ENCODE results near the gene POTEF.
A peak's percentile ranks its signal among the peaks of the same experiment; 100 is the strongest.
"Not testable (repeated sequence)": the region's sequence is repeated elsewhere in the genome, so short reads cannot be mapped to it uniquely, and the experiment has no call there.

POTEF gene

DNA sequence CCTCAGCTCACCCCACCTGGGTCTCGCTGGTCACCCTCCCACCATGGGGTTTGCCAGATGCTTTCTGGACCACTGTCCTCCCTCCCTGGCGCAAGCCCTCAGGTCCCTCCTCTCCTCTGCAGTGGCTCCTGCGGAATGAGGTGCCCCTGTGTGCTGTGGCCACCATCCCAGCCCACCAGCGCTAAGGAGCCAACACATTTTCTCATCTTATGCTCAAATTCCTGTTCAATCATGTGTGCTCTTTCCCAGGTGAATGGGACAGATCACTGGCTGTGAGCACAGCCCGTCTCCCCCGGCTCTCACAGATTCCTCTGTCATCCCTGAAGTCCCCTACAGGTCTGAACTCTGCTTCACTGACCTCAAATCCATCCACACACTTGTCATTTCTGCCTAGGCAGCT lies 31.1 kb upstream of the POTEF start:
- DNase-seq (ENCODE audit: low read depth) = no peak
- TF ChIP-seq, protein P1, sequence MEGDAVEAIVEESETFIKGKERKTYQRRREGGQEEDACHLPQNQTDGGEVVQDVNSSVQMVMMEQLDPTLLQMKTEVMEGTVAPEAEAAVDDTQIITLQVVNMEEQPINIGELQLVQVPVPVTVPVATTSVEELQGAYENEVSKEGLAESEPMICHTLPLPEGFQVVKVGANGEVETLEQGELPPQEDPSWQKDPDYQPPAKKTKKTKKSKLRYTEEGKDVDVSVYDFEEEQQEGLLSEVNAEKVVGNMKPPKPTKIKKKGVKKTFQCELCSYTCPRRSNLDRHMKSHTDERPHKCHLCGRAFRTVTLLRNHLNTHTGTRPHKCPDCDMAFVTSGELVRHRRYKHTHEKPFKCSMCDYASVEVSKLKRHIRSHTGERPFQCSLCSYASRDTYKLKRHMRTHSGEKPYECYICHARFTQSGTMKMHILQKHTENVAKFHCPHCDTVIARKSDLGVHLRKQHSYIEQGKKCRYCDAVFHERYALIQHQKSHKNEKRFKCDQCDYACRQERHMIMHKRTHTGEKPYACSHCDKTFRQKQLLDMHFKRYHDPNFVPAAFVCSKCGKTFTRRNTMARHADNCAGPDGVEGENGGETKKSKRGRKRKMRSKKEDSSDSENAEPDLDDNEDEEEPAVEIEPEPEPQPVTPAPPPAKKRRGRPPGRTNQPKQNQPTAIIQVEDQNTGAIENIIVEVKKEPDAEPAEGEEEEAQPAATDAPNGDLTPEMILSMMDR (conservative IDR thresholded peaks at IDR 0.05; ENCODE audit: low read depth, low read length) = no peak
- no peak overlapping the region for H3K4me3 ChIP-seq (ENCODE audit: low read length)

DNA sequence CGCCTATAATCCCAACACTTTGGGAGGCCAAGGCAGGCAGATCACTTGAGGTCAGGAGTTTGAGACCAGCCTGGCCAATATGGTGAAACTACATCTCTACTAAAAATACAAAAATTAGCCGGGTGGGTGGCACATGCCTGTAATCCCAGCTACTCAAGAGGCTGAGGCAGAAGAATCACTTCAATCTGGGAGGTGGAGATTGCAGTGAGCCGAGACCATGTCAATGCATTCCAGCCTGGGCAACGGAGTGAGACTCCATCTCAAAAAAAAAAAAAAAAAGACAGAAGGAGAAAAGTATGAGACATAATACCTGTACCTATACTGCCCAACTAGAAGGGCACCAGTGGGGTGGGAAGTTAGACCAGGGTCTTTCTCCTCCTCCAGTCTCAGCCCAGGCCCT lies 30.4 kb upstream of the POTEF start:
- H3K4me3 ChIP-seq (ENCODE audit: low read length); DNase-seq (ENCODE audit: low read depth): not testable (repeated sequence)

DNA sequence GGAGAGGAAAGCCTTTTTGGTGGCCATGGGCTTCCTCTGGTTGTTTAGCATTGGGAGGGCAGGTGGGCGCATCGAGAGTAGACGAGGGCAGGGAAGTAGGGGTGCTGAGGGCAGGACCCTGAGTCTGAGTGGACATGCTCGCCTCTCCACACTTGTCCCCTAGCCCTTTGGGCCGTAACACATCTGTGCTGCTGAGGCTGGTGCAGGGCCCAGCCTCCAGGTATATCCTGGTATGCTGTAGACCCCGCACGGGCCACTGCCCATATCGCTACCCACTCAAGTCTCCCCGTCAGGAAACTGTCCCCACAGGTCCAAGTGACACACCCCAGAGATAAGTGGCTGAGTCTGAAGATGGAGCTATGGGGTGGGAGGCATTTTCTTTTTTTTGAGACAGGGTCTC lies 29.6 kb upstream of the POTEF start:
- TF ChIP-seq, protein P1 (conservative IDR thresholded peaks at IDR 0.05; ENCODE audit: low read depth, low read length) = no peak
- no peak for DNase-seq (ENCODE audit: low read depth)
- no peak overlapping the region for H3K4me3 ChIP-seq (ENCODE audit: low read length)

DNA sequence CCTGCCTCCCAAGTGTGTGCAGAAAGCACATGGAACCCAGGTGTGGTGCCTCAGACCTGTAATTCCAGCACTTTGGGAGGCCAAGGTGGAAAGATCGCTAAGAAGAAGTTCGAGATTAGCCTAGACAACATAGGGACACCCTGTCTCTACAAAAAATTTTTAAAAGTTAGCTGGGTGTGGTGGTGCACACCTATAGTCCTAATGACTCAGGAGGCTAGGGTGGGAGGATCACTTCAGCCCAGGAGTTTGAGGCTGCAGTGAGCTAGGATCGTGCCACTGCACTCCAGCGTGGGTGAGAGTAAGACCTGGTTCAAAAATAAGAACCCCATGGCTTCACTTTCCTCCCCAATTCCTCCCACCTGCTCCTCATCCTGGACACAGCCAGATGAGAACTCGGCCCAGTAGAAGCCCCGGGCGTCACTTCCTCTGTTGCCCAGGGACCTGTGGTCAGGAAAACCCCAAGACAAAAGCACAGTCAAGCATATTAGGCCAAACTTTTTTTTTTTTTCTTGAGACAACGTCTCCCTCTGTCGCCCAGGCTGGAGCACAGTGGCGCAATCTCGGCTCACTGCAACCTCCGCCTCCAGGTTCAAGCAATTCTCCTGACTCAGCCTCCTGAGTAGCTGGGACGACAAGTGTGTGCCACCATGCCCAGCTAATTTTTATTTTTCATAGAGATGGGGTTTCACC lies 28.9 kb upstream of the POTEF start:
- not testable (repeated sequence) for H3K4me3 ChIP-seq (ENCODE audit: low read length); DNase-seq (ENCODE audit: low read depth)

DNA sequence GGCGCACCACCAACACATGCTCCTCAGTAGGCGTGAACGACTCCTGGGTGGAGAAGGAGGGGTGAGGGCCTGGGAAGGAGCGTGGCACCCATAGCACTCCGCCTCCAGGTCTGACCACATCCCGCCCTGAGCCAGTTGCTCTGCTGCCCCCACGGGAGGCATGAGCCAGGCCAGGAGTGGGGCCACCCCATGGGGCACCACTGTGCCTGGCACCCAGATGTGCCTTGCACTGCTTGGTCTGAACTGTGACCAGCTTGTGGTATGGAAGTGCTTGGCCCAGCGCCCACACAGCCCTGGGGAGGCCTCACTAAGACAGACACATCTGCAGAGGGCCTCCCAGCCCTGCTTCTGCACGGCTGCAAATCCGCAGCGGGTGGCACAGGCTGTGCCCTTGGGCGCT lies 28.3 kb upstream of the POTEF start:
- not testable (repeated sequence) for H3K4me3 ChIP-seq (ENCODE audit: low read length); DNase-seq (ENCODE audit: low read depth)

DNA sequence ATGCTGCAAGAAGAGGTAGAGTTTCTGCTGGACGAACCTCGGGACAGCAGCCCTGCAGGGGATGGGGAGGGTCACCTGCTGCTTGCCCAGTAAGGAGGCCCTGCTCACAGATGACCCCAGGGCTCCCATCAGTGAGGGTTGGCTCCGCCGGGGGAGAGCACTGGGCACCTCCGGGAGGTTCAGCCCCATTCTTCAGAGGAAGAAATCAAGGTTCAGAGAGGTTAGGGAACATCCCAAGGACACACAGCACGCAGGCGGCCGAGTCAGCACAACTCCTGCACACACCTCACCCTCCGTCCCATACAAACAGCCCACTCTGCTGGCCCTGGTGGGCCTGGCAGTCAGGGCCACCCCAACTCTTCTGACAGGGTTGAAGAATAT lies 27.6 kb upstream of the POTEF start:
- TF ChIP-seq, protein P1 (conservative IDR thresholded peaks at IDR 0.05; ENCODE audit: low read depth, low read length) = no peak
- no peak overlapping the region for H3K4me3 ChIP-seq (ENCODE audit: low read length)
- DNase-seq (ENCODE audit: low read depth) = no peak

DNA sequence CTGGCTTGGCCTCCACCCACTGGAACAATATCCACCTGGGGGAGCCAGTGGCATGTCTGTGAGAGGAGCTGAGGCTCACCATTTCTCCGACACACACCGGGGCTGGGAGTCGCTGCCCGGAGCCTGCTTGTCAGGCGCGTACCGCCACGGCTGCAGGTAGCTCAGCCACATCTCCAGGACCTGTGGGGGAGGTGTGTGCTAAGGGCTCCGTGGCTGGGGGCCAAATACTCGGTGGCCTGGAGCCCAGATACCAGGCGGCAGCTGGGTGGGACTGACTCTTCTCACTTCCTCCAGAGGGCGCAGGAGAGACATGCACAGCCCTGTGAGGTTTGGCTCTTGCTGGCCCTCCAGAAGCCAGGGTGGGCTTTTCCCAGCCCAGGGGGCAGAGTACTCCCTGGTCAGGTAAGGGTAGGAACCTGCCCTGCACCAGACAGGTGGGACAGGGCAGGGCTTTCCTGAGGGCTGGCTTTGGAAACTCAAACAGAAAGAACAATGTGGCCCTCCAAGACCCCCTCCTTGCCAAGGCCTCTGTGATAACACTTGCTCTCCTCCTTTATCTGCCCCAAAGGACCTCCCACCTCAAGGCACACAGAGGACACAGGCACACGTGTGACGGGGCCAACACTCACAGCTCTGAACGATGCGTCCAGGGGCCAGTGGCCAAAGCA lies 27.1 kb upstream of the POTEF start:
- DNase-seq (ENCODE audit: low read depth) = peak; percentile 23
- H3K4me3 ChIP-seq (ENCODE audit: low read length) = not testable (repeated sequence)
- TF ChIP-seq, protein P1 (conservative IDR thresholded peaks at IDR 0.05; ENCODE audit: low read depth, low read length) = peak; percentile 70

DNA sequence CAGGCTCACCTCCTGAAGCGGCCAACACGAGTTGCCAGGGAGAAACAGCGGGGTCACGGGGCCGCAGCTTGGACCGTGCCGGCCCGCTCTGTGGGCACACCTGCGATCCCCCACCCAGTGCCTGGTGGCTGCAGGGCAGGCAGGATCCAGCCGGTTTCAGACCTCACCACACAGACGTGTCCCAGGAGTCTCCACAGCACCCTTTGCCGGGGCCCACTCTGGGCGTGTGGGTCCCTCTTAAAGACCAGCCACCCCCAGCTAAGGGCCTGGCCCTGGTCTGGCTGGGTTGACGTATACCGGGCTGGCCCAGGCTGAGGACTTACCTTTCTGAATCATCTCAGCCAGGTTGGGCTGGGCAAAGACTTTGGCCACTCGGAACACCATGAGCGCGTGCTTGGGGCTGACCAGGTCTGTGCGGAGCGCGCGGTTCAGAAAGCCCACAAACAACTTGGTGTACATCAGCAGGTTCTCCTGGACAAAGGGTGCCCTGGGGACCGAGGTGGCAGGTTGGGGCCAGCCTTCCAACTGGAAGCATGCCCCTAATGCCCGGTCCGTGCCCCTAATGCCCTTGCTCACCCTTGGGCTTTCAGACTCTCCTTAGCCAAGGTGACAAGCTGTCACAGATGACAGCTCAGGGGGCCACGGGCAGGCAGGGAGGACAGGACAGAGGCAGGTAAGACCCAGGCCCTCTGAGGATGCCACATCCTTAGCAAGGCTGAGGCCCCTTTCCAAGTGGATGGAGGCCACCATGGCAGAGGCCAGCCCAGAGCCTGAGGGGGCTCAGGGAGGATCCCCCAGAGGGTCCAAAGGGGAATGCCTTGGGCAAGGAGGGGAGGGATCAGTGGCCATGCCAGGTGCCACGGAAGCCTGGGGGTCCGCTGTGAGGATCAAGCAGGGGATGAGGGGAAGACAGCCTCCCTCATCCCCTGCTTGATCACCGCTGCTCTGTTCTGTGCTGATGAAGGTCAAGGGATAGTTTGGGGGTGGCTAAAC lies 26.0 kb upstream of the POTEF start:
- TF ChIP-seq, protein P1 (conservative IDR thresholded peaks at IDR 0.05; ENCODE audit: low read depth, low read length) = no peak
- no peak for DNase-seq (ENCODE audit: low read depth)
- no peak overlapping the region for H3K4me3 ChIP-seq (ENCODE audit: low read length)

DNA sequence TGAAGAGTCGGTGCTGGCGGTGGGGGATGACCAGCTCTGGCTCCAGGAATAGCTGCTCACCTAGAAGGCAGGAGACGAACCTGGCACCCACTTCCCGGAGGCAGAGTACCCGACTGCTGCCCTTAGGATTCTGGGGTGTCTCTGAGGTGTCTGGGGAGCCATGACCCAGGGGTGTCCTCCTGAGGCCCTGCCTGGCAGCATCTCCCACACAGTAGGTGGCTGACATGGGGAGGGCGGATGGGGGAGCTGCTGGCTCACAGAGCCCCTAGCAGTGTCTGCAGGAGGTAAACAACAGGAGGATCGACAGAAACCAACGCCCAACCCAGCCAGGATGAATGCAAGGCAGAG lies 25.4 kb upstream of the POTEF start:
- H3K4me3 ChIP-seq (ENCODE audit: low read length); DNase-seq (ENCODE audit: low read depth): not testable (repeated sequence)

DNA sequence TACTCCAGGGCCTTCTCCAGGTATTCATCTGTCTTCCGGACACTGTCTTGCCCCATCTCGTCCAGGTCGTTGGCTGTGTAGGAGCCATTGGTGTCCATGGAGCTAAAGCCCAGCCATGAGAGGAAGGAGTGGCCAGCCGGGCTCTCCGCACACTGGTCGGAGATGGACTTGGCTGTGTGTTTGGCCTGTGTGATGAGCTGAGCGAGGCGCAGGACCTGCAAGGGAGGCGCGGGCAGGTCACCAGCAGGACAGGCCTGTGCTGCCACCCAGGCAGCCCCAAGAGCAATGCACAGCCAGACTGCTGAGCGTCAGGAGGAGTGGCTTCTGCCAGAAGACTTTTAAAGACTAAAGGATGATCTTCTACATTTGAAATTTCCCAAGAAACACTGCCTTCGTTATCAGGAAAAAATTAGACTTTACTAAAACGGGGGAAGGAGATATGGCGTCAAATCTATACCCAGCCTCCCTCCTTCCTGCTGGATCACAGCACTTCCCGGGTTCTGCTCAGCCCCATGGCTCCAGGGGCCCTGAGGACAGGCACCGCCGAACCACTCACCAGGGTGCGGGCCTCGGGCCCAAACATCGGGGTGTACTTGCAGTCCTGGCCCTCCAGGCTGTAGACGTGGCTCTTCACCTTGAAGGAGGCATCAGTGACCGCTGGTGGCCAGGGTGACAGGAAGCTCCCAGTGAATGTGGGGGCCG lies 24.9 kb upstream of the POTEF start:
- DNase-seq (ENCODE audit: low read depth); H3K4me3 ChIP-seq (ENCODE audit: low read length): not testable (repeated sequence)
